RWPE2 (cell line): Measurements from ENCODE around the gene ANKRD13D.

Experiments used
- ATAC-seq: fragments of 200-7000 bp; cut with Tn5 transposase; 3 replicates; pipeline ENCODE4 v1.9.1; 2021; ENCODE audit warnings: low read depth
- DNase-seq: peaks from one replicate; pipeline ENCODE4 v3.0.0-alpha.2; 2020; ENCODE audit warnings: low spot score
- H3K27ac ChIP-seq: fragments of 450-650 bp; 2 replicates; pipeline ENCODE4 v1.5.1; 2017; ENCODE audit warnings: mild to moderate bottlenecking; ENCODE audit not compliant: poor library complexity, severe bottlenecking
- H3K27me3 ChIP-seq: fragments of 250-450 bp; sonication (Bioruptor Pico); 2 replicates; pipeline ENCODE4 v1.5.1; 2021; ENCODE audit warnings: mild to moderate bottlenecking, moderate library complexity; ENCODE audit not compliant: insufficient read depth, poor library complexity, severe bottlenecking
- H3K36me3 ChIP-seq: fragments of 250-450 bp; sonication (Bioruptor Pico); 2 replicates; pipeline ENCODE4 v1.5.1; 2020; ENCODE audit warnings: low read depth, mild to moderate bottlenecking, moderate library complexity
- H3K4me1 ChIP-seq: fragments of 250-450 bp; sonication (Bioruptor Pico); 2 replicates; pipeline ENCODE4 v1.5.1; 2021; ENCODE audit warnings: mild to moderate bottlenecking, moderate library complexity; ENCODE audit not compliant: insufficient read depth, poor library complexity, severe bottlenecking
- H3K4me3 ChIP-seq: fragments of 250-450 bp; sonication (Bioruptor Pico); 2 replicates; pipeline ENCODE4 v1.5.1; 2021; ENCODE audit warnings: mild to moderate bottlenecking, moderate library complexity; ENCODE audit not compliant: severe bottlenecking
- H3K9me3 ChIP-seq: fragments of 250-450 bp; sonication (Bioruptor Pico); 2 replicates; pipeline ENCODE4 v1.5.1; 2021; ENCODE audit warnings: mild to moderate bottlenecking, moderate library complexity; ENCODE audit not compliant: severe bottlenecking
- TF ChIP-seq, protein P1 (sequence below): fragments of 450-650 bp; IDR thresholded peaks from one replicate; pipeline ENCODE4 v1.5.1; 2017; ENCODE audit warnings: mild to moderate bottlenecking, moderate library complexity; ENCODE audit not compliant: poor library complexity, severe bottlenecking

ANKRD13D gene

DNA sequence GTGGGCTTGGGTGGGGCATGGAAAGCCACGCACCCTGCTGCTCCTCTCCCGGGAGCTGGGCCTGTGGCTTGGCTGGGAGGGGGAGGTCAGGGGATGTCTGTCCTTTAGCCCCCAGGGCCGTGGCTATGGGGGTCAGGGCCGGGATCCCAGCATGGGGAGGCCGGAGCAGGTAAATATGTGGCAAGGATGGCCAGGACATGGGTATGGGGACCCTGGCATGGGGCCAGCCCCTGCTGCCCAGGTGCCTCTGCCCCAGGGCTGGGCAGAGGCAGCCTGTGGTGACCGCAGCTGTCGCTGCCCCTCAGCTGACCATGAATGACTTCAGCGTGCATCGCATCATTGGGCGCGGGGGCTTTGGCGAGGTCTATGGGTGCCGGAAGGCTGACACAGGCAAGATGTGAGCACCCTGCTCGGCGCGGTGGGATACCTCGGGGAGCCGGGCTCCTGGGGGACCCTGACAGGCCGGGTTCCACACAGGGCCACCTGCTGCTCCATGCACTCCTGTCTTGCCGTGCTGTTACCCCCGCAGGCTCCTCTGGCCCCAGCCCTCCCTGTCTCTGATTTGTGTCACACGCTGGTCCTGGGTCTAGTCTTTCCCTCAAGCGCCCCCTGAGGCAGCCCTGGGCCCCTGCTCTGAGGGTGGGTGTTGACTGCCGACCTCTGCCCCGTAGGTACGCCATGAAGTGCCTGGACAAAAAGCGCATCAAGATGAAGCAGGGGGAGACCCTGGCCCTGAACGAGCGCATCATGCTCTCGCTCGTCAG lies 8.1 kb upstream of the ANKRD13D start:
- peak; percentile 66 for DNase-seq
- no peaks in the 10 kb centered on the region for H3K9me3 ChIP-seq
- ATAC-seq = no peak
- TF ChIP-seq, protein P1, sequence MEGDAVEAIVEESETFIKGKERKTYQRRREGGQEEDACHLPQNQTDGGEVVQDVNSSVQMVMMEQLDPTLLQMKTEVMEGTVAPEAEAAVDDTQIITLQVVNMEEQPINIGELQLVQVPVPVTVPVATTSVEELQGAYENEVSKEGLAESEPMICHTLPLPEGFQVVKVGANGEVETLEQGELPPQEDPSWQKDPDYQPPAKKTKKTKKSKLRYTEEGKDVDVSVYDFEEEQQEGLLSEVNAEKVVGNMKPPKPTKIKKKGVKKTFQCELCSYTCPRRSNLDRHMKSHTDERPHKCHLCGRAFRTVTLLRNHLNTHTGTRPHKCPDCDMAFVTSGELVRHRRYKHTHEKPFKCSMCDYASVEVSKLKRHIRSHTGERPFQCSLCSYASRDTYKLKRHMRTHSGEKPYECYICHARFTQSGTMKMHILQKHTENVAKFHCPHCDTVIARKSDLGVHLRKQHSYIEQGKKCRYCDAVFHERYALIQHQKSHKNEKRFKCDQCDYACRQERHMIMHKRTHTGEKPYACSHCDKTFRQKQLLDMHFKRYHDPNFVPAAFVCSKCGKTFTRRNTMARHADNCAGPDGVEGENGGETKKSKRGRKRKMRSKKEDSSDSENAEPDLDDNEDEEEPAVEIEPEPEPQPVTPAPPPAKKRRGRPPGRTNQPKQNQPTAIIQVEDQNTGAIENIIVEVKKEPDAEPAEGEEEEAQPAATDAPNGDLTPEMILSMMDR = no peak
- H3K4me1 ChIP-seq = peaks cover 12% of the 10 kb centered on the region
- H3K27ac ChIP-seq = no peak overlapping the region
- no peak overlapping the region for H3K4me3 ChIP-seq
- no peaks in the 10 kb centered on the region for H3K27me3 ChIP-seq
- H3K36me3 ChIP-seq = peaks cover 61% of the 10 kb centered on the region

DNA sequence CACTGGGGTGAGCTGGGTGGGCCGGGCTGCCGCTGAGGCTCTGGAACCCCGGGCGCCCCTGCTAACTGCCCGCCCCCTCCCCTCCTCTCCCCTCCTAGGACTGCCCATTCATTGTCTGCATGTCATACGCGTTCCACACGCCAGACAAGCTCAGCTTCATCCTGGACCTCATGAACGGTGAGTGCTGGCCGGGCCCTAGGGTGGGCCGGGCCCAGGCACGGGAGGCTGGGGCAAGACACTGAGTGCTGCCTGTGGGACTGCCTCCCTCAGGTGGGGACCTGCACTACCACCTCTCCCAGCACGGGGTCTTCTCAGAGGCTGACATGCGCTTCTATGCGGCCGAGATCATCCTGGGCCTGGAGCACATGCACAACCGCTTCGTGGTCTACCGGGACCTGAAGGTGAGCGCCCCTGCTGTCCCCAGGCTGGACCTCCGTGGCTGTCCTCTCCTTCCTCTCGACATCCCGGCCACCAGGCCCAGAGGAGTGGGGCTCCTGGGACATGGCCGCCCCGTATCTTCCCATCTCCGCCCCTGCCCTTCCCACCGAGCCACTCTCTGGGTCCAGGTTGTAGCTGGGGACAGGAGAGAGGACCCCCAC lies 7.5 kb upstream of the ANKRD13D start:
- H3K27ac ChIP-seq = no peak overlapping the region
- peak; percentile 45 for DNase-seq
- no peak overlapping the region for H3K4me3 ChIP-seq
- no peaks in the 10 kb centered on the region for H3K9me3 ChIP-seq
- TF ChIP-seq, protein P1 = no peak
- H3K27me3 ChIP-seq = no peaks in the 10 kb centered on the region
- H3K4me1 ChIP-seq = peaks cover 11% of the 10 kb centered on the region
- H3K36me3 ChIP-seq = peaks cover 66% of the 10 kb centered on the region
- no peak for ATAC-seq

DNA sequence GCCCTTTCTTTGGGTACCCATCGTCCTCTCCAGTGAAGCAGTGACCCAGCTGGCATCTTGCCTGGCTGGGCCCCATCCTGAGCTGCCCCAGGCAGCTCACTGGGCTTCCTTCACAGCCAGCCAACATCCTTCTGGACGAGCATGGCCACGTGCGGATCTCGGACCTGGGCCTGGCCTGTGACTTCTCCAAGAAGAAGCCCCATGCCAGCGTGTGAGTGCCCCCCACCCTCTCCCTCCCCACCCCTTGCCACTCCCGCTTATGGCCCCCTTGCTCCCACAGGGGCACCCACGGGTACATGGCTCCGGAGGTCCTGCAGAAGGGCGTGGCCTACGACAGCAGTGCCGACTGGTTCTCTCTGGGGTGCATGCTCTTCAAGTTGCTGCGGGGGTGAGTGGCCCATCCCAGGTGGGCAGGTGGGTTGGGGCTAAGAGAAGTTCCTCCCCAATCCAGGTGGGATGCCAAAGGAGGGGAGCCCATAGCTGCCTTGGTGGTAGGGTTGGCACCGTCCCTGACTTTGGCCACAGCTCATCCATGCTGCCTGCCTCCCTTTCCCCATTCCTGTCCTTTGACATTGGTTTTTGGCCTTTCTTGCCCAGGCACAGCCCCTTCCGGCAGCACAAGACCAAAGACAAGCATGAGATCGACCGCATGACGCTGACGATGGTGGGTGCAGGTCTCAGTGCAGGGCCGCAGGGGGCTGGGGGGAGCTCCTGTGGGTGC lies 6.8 kb upstream of the ANKRD13D start:
- Histone ChIP-seq H3K36me3 (peaks cover 67% of the 10 kb centered on the region), H3K27me3 (no peaks in the 10 kb centered on the region), H3K9me3 (no peaks in the 10 kb centered on the region), H3K4me3 (no peak overlapping the region), H3K4me1 (peaks cover 4% of the 10 kb centered on the region), H3K27ac (no peak overlapping the region)
- ATAC-seq = no peak
- DNase-seq = peak; percentile 46
- TF ChIP-seq, protein P1 = no peak

DNA sequence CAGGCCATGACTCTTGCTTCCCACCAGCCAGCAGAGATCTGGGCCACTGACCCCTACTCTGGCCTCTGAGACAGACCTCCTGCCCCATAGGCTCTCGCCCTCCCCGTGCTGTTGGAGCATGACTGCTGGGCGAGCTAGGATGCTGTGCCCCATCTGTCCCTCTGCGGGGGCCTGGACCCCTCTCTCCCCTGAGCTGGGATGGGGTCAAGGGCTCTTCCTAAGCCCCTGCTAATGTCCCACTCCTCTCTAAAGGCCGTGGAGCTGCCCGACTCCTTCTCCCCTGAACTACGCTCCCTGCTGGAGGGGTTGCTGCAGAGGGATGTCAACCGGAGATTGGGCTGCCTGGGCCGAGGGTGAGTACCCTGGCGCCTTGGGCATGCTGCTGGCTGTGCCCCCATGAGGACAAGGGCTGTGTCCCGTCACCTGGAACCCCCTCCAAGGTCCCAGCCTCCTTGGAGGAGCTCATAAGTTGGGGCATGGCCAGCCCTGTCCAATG lies 6.2 kb upstream of the ANKRD13D start:
- Histone ChIP-seq H3K9me3 (no peaks in the 10 kb centered on the region), H3K27ac (no peak overlapping the region), H3K4me3 (no peak overlapping the region), H3K27me3 (no peaks in the 10 kb centered on the region), H3K4me1 (no peaks in the 10 kb centered on the region), H3K36me3 (peaks cover 67% of the 10 kb centered on the region)
- DNase-seq (no peak), ATAC-seq (no peak)
- TF ChIP-seq, protein P1 = no peak
